HepG2 (cell line): ENCODE results near the gene SLCO2A1. TPM values are rescaled to one million over a fixed set of nuclear protein-coding genes. Genes with fewer than 3 reads are reported as not detected.

Source experiments
- CCDC6 ChIP-seq: sonication (generic); formaldehyde crosslinking; IDR thresholded peaks from 2 replicates; pipeline ENCODE4 v1.8.1; 2022; ENCODE audit warnings: mild to moderate bottlenecking, missing genetic modification reagents, moderate library complexity
- HMGA1 ChIP-seq: sonication (generic); formaldehyde crosslinking; conservative IDR thresholded peaks from 2 replicates; pipeline ENCODE4 v1.4.0; 2020; ENCODE audit warnings: missing genetic modification reagents
- HNRNPK ChIP-seq: fragments of 200-400 bp; formaldehyde crosslinking; IDR thresholded peaks from 2 replicates; pipeline ENCODE4 v1.6.1; 2018; ENCODE audit warnings: low read length, low read depth, moderate library complexity, mild to moderate bottlenecking; ENCODE audit not compliant: poor library complexity, severe bottlenecking
- IKZF1 ChIP-seq: fragments of 450-650 bp; IDR thresholded peaks from 2 replicates; pipeline ENCODE4 v1.7.1; 2016
- MED13 ChIP-seq: sonication (generic); formaldehyde crosslinking; IDR thresholded peaks from 2 replicates; pipeline ENCODE4 v1.5.0; 2020; ENCODE audit warnings: missing genetic modification reagents
- NAIF1 ChIP-seq: sonication (generic); formaldehyde crosslinking; IDR thresholded peaks from 2 replicates; pipeline ENCODE4 v1.5.0; 2020; ENCODE audit warnings: mild to moderate bottlenecking, missing genetic modification reagents, borderline replicate concordance
- NCOA1 ChIP-seq: sonication (generic); formaldehyde crosslinking; IDR thresholded peaks from 2 replicates; pipeline ENCODE4 v1.9.0; 2021; ENCODE audit warnings: missing genetic modification reagents
- NONO ChIP-seq, 2 experiments: fragments of 450-650 bp in 1 of 2; sonication (generic) in 1 of 2; formaldehyde crosslinking in 1 of 2; IDR thresholded peaks in 1 of 2; conservative IDR thresholded peaks in 1 of 2; 2 replicates each; pipeline versions ENCODE4 v1.6.1 to v1.8.0; 2017 to 2022; ENCODE audit warnings: mild to moderate bottlenecking in 1 of 2, missing genetic modification reagents in 1 of 2, moderate library complexity in 1 of 2
- POGK ChIP-seq: sonication (generic); formaldehyde crosslinking; conservative IDR thresholded peaks from 2 replicates; pipeline ENCODE4 v1.8.0; 2022; ENCODE audit warnings: mild to moderate bottlenecking, moderate library complexity, missing genetic modification reagents
- RFX1 ChIP-seq: fragments of 450-650 bp; IDR thresholded peaks from 2 replicates; pipeline ENCODE4 v1.6.1; 2017
- SALL1 ChIP-seq: sonication (generic); formaldehyde crosslinking; IDR thresholded peaks from 2 replicates; pipeline ENCODE4 v1.8.0; 2022; ENCODE audit warnings: mild to moderate bottlenecking, missing genetic modification reagents
- SNAPC4 ChIP-seq: sonication (generic); formaldehyde crosslinking; IDR thresholded peaks from 2 replicates; pipeline ENCODE4 v1.4.0; 2020; ENCODE audit warnings: mild to moderate bottlenecking, missing genetic modification reagents
- SPEN ChIP-seq: sonication (generic); formaldehyde crosslinking; IDR thresholded peaks from 2 replicates; pipeline ENCODE4 v1.5.1; 2020; ENCODE audit warnings: low read depth, mild to moderate bottlenecking, missing genetic modification reagents
- SRSF4 ChIP-seq: fragments of 200-400 bp; formaldehyde crosslinking; IDR thresholded peaks from one replicate; pipeline ENCODE4 v1.6.1; 2018; ENCODE audit warnings: mild to moderate bottlenecking, low read depth, low read length, moderate library complexity; ENCODE audit not compliant: poor library complexity, severe bottlenecking
- ZFP91 ChIP-seq: sonication (generic); formaldehyde crosslinking; IDR thresholded peaks from 2 replicates; pipeline ENCODE4 v1.9.0; 2022; ENCODE audit warnings: missing genetic modification reagents, mild to moderate bottlenecking, borderline replicate concordance
- ZNF121 ChIP-seq: sonication (generic); formaldehyde crosslinking; IDR thresholded peaks from 2 replicates; pipeline ENCODE4 v1.5.0; 2020; ENCODE audit warnings: mild to moderate bottlenecking, missing genetic modification reagents
- ZNF180 ChIP-seq: sonication (generic); formaldehyde crosslinking; IDR thresholded peaks from 2 replicates; pipeline ENCODE4 v1.4.0; 2020; ENCODE audit warnings: low read depth, missing genetic modification reagents, borderline replicate concordance
- ZNF501 ChIP-seq: sonication (generic); formaldehyde crosslinking; IDR thresholded peaks from 2 replicates; pipeline ENCODE4 v1.5.1; 2020; ENCODE audit warnings: mild to moderate bottlenecking, moderate library complexity, missing genetic modification reagents
- ZNF703 ChIP-seq: sonication (generic); formaldehyde crosslinking; IDR thresholded peaks from 2 replicates; pipeline ENCODE4 v1.5.1; 2020; ENCODE audit warnings: missing genetic modification reagents, mild to moderate bottlenecking, moderate library complexity, borderline replicate concordance
- ZSCAN22 ChIP-seq: sonication (generic); formaldehyde crosslinking; IDR thresholded peaks from 2 replicates; pipeline ENCODE4 v1.4.0; 2020; ENCODE audit warnings: mild to moderate bottlenecking, missing genetic modification reagents
- polyA plus RNA-seq, 8 experiments: library from polyadenylated mRNA; depleted of rRNA in 3 of 8; stranded (reverse) in 7 of 8; unstranded in 1 of 8; fragments of >200 nt; fragmentation: Illumina TruSeq in 4 of 8; extraction: Trizol in 4 of 8; gene quantifications; 2 replicates each; pipeline versions ENCODE4 v1.2.1 to v1.2.3, GENCODE V29; 2011 to 2016; ENCODE audit warnings: low read depth in 4 of 8, missing spikeins in 1 of 8, mixed read lengths in 1 of 8; ENCODE audit not compliant: insufficient read depth in 1 of 8
- total RNA-seq, 5 experiments: library from RNA; depleted of rRNA; stranded (reverse); fragments of >200 nt; fragmentation: Illumina TruSeq; extraction: Trizol; gene quantifications; 2 replicates each; pipeline ENCODE4 v1.2.3, GENCODE V29; 2016; ENCODE audit warnings: low read depth in 1 of 5

SLCO2A1 gene
- total and polyA plus RNA-seq, 2 of the 13 experiments (the other 11 are each of a cell fraction or from before 2014, with no cell fraction given) = 0.04 TPM; not detected in 1

- no peak for TF ChIP-seq HMGA1
- TF ChIP-seq ZSCAN22 (CRISPR knock-in tag) = no peak
- no peak for TF ChIP-seq POGK
- no peak for TF ChIP-seq SRSF4
- TF ChIP-seq ZNF501 = peak; percentile 57; the same call in 1 of the 2 replicates
- no peak for TF ChIP-seq NONO (IDR thresholded peaks at IDR 0.05)
- no peak for TF ChIP-seq NONO (CRISPR knock-in tag; conservative IDR thresholded peaks at IDR 0.05)
- TF ChIP-seq SNAPC4 (CRISPR knock-in tag) = no peak
- no peak for TF ChIP-seq RFX1
- no peak for TF ChIP-seq ZNF703 (CRISPR knock-in tag)
- TF ChIP-seq ZNF121 (CRISPR knock-in tag) = no peak
- TF ChIP-seq ZFP91 (CRISPR knock-in tag) = no peak
- TF ChIP-seq SALL1 (CRISPR knock-in tag) = peak; percentile 72
- no peak for TF ChIP-seq MED13
- no peak for TF ChIP-seq ZNF180 (CRISPR knock-in tag)
- TF ChIP-seq HNRNPK = no peak
- no peak for TF ChIP-seq CCDC6 (CRISPR knock-in tag)
- TF ChIP-seq NAIF1 (CRISPR knock-in tag) = no peak
- TF ChIP-seq SPEN (CRISPR knock-in tag) = no peak
- no peak for TF ChIP-seq IKZF1
- TF ChIP-seq NCOA1 = no peak
Observed at GRCh38 chr3:134059671-134060560, 30.2 kb upstream of the SLCO2A1 start (continued).
